GM12873 (cell line): ENCODE measurements around the gene CDKN1C.

ENCODE experiments used
- TF ChIP-seq, protein P1 (sequence below): IDR thresholded peaks from 2 replicates; pipeline ENCODE4 v1.5.1; 2012; ENCODE audit warnings: low read depth, mild to moderate bottlenecking, moderate library complexity, low read length, control low read depth; ENCODE audit not compliant: insufficient read depth; ENCODE audit errors: missing control alignments

CDKN1C gene

DNA sequence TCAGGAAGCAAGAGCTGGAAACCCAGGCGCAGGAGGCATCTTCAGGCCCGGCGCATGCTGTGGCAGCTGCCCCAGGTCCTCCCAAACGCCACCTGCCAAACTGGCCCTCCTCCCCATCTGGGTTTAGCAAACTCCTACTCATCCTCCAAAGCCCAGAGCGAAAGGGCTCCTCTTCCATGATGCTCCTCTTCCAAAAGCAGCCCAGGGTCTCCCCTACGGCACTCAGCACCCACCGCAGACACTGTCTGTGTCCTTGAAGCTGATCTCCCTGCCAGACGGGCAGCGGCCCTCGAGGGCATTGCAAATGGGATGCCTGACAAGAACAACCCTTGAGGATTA, 25.9 kb downstream of the CDKN1C start:
- TF ChIP-seq, protein P1, sequence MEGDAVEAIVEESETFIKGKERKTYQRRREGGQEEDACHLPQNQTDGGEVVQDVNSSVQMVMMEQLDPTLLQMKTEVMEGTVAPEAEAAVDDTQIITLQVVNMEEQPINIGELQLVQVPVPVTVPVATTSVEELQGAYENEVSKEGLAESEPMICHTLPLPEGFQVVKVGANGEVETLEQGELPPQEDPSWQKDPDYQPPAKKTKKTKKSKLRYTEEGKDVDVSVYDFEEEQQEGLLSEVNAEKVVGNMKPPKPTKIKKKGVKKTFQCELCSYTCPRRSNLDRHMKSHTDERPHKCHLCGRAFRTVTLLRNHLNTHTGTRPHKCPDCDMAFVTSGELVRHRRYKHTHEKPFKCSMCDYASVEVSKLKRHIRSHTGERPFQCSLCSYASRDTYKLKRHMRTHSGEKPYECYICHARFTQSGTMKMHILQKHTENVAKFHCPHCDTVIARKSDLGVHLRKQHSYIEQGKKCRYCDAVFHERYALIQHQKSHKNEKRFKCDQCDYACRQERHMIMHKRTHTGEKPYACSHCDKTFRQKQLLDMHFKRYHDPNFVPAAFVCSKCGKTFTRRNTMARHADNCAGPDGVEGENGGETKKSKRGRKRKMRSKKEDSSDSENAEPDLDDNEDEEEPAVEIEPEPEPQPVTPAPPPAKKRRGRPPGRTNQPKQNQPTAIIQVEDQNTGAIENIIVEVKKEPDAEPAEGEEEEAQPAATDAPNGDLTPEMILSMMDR = no peak

DNA sequence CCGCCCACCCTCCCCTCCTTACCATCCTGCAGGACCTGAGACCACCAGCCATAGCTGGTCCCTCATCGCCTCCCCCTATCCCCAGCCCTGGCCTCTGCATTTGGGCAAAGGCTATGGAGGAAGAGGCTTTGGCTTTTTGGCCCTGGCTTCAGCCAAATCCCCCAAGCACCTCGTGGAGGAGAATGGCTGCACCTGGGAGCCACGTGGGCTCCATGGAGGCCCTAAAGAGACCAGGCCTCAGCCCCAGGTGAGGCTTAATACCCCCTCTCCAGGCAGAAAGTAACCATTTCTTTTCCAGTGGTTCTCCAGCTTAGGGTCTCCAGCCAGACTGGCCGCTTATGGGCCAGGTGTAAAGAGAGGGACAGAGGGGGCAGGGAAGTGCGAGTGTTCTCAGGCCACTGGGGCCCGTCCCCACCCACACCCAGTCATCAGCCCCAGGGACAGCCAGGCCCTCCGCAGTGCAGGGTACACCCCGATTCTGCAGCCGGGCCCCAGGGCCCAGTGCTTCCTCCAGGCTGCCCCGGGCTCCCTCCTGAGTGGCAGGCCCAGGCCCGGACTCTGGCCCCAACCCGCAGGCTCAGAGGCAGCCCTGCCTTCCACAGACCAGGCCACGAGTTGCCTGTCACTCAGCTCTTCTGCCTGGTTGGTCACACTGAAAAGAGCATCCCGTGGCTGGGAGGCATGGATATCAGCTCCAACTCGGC, 26.4 kb downstream of the CDKN1C start:
- TF ChIP-seq, protein P1 = no peak

DNA sequence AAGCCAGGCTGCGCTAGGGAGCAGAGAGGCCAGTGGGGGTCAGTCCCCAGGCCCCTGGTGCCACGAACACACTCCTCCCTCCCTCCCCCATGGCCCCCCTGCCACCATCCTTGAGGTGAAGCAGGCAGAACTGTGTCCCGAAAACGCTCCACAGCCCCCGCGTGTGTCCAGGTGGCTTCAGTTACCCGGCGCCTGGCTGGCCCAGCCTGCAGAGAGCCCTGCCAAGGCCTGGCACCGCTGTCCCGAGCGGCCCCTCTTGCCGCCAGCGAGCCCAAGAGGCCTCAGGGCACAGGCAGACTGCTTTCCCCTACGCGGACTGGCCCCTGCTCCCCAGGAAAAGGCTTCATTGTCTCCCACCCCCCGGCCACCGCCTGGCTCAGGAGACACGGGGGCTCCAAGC, 27.7 kb downstream of the CDKN1C start:
- TF ChIP-seq, protein P1 = no peak

DNA sequence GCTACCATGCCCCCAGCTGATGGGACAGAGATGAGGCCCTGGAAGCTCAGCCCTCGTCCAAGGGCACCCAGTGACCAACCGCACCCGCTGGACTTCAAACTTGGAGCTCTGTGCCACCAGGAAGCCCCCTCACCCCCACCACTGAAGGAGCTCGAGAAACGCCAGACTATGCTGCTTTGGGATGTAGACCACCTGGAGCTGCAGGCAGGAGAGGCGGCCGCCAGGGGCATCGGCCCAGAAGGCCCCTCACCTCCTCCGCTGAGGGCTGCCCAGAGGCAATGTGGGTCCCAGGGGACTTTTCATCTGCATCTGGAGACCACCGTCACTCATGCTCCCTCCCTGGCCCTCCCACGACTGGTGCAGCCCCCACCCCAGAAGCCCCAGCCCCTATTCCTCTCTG, 28.3 kb downstream of the CDKN1C start:
- TF ChIP-seq, protein P1 = no peak

DNA sequence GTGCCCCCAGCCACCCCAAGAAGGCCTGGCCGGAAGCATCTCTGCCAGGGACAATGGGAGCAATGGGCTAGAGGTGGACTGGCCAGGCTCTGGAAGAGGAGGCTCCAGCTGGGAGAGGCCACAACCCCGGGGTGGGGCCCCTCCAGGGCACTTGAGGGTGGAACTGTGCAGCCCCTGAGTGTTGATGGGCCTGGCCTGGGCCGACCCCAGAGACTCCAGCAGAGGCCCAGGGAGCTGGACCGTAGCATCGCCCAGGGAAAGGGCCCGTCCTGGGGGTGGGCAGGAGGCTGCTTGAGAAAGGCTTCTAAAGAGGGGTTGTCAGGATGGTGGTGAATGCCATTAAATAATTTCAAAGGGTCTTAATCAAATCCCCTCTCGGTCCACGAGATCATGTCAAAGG, 30.4 kb downstream of the CDKN1C start:
- TF ChIP-seq, protein P1 = no peak

DNA sequence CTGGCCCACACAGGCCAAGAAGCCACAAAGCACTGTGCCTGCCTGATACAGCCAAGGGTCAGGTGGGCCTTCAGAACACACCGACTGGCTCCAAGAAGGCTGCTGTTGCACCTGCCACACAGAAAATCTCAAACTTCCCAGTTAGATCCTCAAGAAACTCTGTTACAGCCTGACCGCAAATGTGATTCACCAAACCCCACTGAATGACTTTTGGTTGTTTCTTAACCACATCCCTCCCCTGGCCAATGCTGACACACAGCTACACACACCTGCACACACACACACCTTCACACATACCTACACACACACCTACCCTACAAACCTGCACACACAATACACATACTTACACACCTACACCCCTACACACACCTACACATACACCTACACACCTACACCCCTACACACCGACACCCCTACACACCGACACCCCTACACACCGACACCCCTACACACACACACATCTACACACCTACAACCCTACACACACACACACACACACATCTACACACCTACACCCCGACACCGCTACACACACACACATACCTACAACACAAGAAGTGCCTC, 31.5 kb downstream of the CDKN1C start:
- TF ChIP-seq, protein P1 = no peak

DNA sequence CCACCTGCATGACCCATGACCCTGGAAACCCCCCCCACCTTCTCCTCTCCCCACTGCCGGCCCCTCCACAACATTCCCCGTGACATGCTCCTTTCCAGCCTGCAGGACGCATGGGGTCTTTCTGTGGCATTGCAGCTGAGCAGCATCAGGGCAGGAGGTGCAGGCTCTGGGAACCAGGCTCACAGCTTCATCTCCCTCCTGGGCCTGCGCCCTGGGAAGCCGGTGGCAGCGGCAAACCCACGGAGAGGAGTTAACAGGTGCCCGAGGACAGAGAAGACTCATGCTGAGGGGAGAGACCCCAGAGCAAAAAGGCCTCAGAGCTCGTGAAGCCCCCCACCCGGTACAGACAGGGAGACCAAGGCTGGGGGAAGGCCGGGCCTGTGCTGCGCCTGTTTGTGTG, 32.2 kb downstream of the CDKN1C start:
- TF ChIP-seq, protein P1 = no peak
